HepG2 (cell line): Measurements from ENCODE around the gene CLIP2. TPM values are rescaled to one million over a fixed set of nuclear protein-coding genes. Genes with fewer than 3 reads are reported as not detected.

Experiments
- FOXA3 ChIP-seq: IDR thresholded peaks from 2 replicates; pipeline ENCODE4 v1.6.1; 2016; ENCODE audit warnings: missing genetic modification reagents, missing compliant biosample characterization
- GATAD1 ChIP-seq: IDR thresholded peaks from 2 replicates; pipeline ENCODE4 v1.6.1; 2016; ENCODE audit warnings: missing genetic modification reagents, missing compliant biosample characterization
- HES4 ChIP-seq: sonication (generic); formaldehyde crosslinking; IDR thresholded peaks from 2 replicates; pipeline ENCODE4 v1.9.0; 2021; ENCODE audit warnings: mild to moderate bottlenecking, missing genetic modification reagents, borderline replicate concordance
- HOXA5 ChIP-seq: sonication (generic); formaldehyde crosslinking; IDR thresholded peaks from 2 replicates; pipeline ENCODE4 v1.4.0; 2020; ENCODE audit warnings: missing genetic modification reagents
- KDM5A ChIP-seq: fragments of 200-600 bp; sonication (generic); IDR thresholded peaks from 2 replicates; pipeline ENCODE4 v1.7.0; 2018; ENCODE audit warnings: antibody characterized with exemption, mild to moderate bottlenecking, low read length, borderline replicate concordance
- MBNL3 ChIP-seq: fragments of 250-450 bp; sonication (Bioruptor Pico); conservative IDR thresholded peaks from 2 replicates; pipeline ENCODE4 v1.8.0; 2022; ENCODE audit warnings: mild to moderate bottlenecking, inconsistent platforms
- MXI1 ChIP-seq: IDR thresholded peaks from 3 replicates; pipeline ENCODE4 v1.6.1; 2012; ENCODE audit warnings: low read depth, low read length, inconsistent platforms, borderline replicate concordance
- NAIF1 ChIP-seq: sonication (generic); formaldehyde crosslinking; IDR thresholded peaks from 2 replicates; pipeline ENCODE4 v1.5.0; 2020; ENCODE audit warnings: mild to moderate bottlenecking, missing genetic modification reagents, borderline replicate concordance
- PITX1 ChIP-seq: sonication (generic); formaldehyde crosslinking; IDR thresholded peaks from 2 replicates; pipeline ENCODE4 v1.5.1; 2020; ENCODE audit warnings: mild to moderate bottlenecking, missing genetic modification reagents
- POLR2AphosphoS2 ChIP-seq: IDR thresholded peaks from 2 replicates; pipeline ENCODE4 v1.6.1; 2011; ENCODE audit warnings: low read depth, low read length, improper control_type of control experiment
- ZNF260 ChIP-seq: sonication (generic); formaldehyde crosslinking; IDR thresholded peaks from 2 replicates; pipeline ENCODE4 v1.4.0; 2020; ENCODE audit warnings: missing genetic modification reagents, low read depth, mild to moderate bottlenecking, borderline replicate concordance
- ZNF264 ChIP-seq: sonication (generic); formaldehyde crosslinking; IDR thresholded peaks from 2 replicates; pipeline ENCODE4 v1.4.0; 2020; ENCODE audit warnings: missing genetic modification reagents
- ZNF274 ChIP-seq: sonication (generic); formaldehyde crosslinking; IDR thresholded peaks from 2 replicates; pipeline ENCODE4 v1.5.1; 2020; ENCODE audit warnings: mild to moderate bottlenecking, missing genetic modification reagents
- polyA plus RNA-seq, 8 experiments: library from polyadenylated mRNA; depleted of rRNA in 3 of 8; stranded (reverse) in 7 of 8; unstranded in 1 of 8; fragments of >200 nt; fragmentation: Illumina TruSeq in 4 of 8; extraction: Trizol in 4 of 8; gene quantifications; 2 replicates each; pipeline versions ENCODE4 v1.2.1 to v1.2.3, GENCODE V29; 2011 to 2016; ENCODE audit warnings: low read depth in 4 of 8, missing spikeins in 1 of 8, mixed read lengths in 1 of 8; ENCODE audit not compliant: insufficient read depth in 1 of 8
- total RNA-seq, 5 experiments: library from RNA; depleted of rRNA; stranded (reverse); fragments of >200 nt; fragmentation: Illumina TruSeq; extraction: Trizol; gene quantifications; 2 replicates each; pipeline ENCODE4 v1.2.3, GENCODE V29; 2016; ENCODE audit warnings: low read depth in 1 of 5
- TF ChIP-seq, protein P1 (sequence below): sonication (generic); formaldehyde crosslinking; IDR thresholded peaks from 2 replicates; pipeline ENCODE4 v1.4.0; 2020; ENCODE audit warnings: missing genetic modification reagents
- TF ChIP-seq, protein P2 (sequence below): sonication (generic); formaldehyde crosslinking; IDR thresholded peaks from 2 replicates; pipeline ENCODE4 v1.4.0; 2020; ENCODE audit warnings: mild to moderate bottlenecking, missing genetic modification reagents
- TF ChIP-seq, protein P3 (sequence below): sonication (generic); formaldehyde crosslinking; IDR thresholded peaks from 2 replicates; pipeline ENCODE4 v1.4.0; 2020; ENCODE audit warnings: mild to moderate bottlenecking, missing genetic modification reagents
- TF ChIP-seq, protein P4 (sequence below): sonication (generic); formaldehyde crosslinking; IDR thresholded peaks from 2 replicates; pipeline ENCODE4 v1.4.0; 2020; ENCODE audit warnings: missing genetic modification reagents, borderline replicate concordance
- TF ChIP-seq, protein P5 (sequence below): sonication (generic); formaldehyde crosslinking; IDR thresholded peaks from 2 replicates; pipeline ENCODE4 v1.5.1; 2020; ENCODE audit warnings: mild to moderate bottlenecking, missing genetic modification reagents, moderate library complexity

CLIP2 gene
- total and polyA plus RNA-seq, 2 of the 13 experiments (the other 11 are each of a cell fraction or from before 2014, with no cell fraction given) = 6.5 to 17.4 TPM

DNA sequence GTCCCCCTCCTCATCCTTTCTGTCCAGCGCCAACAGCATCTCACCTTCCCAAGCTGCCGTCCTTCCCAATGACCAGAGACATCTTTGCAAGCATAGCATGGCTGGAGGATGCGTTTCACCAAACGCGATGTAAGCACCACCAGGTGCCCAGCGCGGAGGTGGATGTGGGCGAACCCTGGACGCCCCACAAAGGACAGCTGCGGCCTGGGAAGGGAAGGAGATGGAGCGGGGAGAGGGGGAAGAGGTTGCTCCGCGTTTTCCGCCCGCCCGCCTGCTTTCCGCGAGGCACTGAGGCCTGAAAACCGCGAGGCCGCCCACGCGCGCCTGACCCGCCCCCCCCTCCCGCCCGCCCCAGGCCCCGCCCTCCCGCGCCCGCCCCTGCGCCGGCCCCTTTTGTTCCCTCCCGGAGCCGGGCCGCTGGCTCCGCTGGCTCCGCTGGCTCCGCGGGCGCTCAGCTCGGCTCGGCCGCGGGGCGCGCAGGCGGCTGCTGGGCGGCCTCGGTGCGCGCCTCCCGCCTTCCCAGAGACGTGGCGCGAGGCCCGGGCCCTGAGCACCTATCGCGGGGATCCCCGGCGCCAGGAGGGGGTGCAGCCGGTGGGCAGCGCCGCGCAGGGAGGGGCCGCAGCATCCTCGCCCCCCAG is at the start of gene CLIP2 (continued):
- TF ChIP-seq, protein P1, sequence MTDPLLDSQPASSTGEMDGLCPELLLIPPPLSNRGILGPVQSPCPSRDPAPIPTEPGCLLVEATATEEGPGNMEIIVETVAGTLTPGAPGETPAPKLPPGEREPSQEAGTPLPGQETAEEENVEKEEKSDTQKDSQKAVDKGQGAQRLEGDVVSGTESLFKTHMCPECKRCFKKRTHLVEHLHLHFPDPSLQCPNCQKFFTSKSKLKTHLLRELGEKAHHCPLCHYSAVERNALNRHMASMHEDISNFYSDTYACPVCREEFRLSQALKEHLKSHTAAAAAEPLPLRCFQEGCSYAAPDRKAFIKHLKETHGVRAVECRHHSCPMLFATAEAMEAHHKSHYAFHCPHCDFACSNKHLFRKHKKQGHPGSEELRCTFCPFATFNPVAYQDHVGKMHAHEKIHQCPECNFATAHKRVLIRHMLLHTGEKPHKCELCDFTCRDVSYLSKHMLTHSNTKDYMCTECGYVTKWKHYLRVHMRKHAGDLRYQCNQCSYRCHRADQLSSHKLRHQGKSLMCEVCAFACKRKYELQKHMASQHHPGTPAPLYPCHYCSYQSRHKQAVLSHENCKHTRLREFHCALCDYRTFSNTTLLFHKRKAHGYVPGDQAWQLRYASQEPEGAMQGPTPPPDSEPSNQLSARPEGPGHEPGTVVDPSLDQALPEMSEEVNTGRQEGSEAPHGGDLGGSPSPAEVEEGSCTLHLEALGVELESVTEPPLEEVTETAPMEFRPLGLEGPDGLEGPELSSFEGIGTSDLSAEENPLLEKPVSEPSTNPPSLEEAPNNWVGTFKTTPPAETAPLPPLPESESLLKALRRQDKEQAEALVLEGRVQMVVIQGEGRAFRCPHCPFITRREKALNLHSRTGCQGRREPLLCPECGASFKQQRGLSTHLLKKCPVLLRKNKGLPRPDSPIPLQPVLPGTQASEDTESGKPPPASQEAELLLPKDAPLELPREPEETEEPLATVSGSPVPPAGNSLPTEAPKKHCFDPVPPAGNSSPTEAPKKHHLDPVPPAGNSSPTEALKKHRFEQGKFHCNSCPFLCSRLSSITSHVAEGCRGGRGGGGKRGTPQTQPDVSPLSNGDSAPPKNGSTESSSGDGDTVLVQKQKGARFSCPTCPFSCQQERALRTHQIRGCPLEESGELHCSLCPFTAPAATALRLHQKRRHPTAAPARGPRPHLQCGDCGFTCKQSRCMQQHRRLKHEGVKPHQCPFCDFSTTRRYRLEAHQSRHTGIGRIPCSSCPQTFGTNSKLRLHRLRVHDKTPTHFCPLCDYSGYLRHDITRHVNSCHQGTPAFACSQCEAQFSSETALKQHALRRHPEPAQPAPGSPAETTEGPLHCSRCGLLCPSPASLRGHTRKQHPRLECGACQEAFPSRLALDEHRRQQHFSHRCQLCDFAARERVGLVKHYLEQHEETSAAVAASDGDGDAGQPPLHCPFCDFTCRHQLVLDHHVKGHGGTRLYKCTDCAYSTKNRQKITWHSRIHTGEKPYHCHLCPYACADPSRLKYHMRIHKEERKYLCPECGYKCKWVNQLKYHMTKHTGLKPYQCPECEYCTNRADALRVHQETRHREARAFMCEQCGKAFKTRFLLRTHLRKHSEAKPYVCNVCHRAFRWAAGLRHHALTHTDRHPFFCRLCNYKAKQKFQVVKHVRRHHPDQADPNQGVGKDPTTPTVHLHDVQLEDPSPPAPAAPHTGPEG = peak; percentile 100
- TF ChIP-seq, protein P2, sequence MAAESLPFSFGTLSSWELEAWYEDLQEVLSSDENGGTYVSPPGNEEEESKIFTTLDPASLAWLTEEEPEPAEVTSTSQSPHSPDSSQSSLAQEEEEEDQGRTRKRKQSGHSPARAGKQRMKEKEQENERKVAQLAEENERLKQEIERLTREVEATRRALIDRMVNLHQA (CRISPR knock-in tag) = no peak
- no peak for TF ChIP-seq MBNL3 (CRISPR knock-in tag)
- TF ChIP-seq HOXA5 (CRISPR knock-in tag) = no peak
- TF ChIP-seq FOXA3 (CRISPR knock-in tag) = no peak
- no peak for TF ChIP-seq ZNF274
- TF ChIP-seq, protein P3, sequence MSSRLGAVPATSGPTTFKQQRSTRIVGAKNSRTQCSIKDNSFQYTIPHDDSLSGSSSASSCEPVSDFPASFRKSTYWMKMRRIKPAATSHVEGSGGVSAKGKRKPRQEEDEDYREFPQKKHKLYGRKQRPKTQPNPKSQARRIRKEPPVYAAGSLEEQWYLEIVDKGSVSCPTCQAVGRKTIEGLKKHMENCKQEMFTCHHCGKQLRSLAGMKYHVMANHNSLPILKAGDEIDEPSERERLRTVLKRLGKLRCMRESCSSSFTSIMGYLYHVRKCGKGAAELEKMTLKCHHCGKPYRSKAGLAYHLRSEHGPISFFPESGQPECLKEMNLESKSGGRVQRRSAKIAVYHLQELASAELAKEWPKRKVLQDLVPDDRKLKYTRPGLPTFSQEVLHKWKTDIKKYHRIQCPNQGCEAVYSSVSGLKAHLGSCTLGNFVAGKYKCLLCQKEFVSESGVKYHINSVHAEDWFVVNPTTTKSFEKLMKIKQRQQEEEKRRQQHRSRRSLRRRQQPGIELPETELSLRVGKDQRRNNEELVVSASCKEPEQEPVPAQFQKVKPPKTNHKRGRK (CRISPR knock-in tag) = peak; percentile 66; the same call in 1 of the 2 replicates
- 0 out of 2 replicates have a peak, but pooled peaks have one; percentile 66 for TF ChIP-seq HES4 (CRISPR knock-in tag)
- no peak for TF ChIP-seq ZNF260 (CRISPR knock-in tag)
- TF ChIP-seq POLR2AphosphoS2 = no peak
- TF ChIP-seq, protein P4, sequence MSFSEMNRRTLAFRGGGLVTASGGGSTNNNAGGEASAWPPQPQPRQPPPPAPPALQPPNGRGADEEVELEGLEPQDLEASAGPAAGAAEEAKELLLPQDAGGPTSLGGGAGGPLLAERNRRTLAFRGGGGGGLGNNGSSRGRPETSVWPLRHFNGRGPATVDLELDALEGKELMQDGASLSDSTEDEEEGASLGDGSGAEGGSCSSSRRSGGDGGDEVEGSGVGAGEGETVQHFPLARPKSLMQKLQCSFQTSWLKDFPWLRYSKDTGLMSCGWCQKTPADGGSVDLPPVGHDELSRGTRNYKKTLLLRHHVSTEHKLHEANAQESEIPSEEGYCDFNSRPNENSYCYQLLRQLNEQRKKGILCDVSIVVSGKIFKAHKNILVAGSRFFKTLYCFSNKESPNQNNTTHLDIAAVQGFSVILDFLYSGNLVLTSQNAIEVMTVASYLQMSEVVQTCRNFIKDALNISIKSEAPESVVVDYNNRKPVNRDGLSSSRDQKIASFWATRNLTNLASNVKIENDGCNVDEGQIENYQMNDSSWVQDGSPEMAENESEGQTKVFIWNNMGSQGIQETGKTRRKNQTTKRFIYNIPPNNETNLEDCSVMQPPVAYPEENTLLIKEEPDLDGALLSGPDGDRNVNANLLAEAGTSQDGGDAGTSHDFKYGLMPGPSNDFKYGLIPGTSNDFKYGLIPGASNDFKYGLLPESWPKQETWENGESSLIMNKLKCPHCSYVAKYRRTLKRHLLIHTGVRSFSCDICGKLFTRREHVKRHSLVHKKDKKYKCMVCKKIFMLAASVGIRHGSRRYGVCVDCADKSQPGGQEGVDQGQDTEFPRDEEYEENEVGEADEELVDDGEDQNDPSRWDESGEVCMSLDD (CRISPR knock-in tag) = no peak
- TF ChIP-seq NAIF1 (CRISPR knock-in tag) = no peak
- no peak for TF ChIP-seq PITX1
- TF ChIP-seq, protein P5, sequence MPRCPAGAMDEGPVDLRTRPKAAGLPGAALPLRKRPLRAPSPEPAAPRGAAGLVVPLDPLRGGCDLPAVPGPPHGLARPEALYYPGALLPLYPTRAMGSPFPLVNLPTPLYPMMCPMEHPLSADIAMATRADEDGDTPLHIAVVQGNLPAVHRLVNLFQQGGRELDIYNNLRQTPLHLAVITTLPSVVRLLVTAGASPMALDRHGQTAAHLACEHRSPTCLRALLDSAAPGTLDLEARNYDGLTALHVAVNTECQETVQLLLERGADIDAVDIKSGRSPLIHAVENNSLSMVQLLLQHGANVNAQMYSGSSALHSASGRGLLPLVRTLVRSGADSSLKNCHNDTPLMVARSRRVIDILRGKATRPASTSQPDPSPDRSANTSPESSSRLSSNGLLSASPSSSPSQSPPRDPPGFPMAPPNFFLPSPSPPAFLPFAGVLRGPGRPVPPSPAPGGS = no peak
- no peak for TF ChIP-seq KDM5A
- no peak for TF ChIP-seq MXI1
- no peak for TF ChIP-seq ZNF264
- no peak for TF ChIP-seq GATAD1
